ENCODE measurements around the gene SORCS2.

DNA sequence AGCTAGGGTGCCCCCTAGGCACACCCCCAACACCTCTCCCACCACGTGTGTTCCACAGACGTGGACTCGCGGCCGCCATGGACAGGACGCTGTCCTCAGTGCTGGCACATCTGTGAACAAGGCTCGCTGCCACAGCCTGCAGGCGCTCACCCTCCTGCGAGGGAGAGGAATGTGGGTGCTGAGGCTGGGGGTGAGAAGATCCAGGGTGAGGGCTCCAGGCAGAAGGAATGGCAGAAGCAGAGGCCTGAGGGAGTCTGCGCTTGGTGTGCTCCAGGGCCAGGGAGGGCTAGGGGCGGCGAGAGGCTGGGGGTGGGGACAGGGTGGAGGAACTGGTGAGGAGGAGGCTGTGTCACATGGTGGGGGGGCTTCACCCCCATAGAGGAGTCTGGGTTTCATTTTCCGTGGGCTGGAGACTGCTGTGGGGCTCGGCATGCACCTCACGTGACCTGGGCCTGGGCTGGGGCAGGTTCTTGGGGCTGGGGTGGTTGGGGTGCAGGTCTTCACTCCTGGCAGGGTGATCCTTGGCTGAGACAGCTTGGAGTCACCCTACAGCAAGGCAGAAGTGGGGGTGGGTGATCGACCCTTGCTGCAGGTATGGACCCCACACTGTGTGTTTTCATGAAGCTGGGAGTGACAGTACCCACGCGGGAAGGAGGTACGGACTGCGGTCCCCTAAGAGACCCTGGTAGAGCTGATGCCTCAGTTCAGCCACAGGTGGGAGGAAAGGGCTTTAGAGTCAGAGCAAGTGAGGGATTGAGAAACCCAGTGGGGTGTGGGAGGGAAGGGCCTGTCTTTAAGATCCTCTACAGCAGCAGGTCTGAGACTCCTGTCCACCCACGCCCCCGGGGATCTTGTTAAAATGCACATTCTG is 138.7 kb downstream of the SORCS2 start:
- TF ChIP-seq POLR2A (IDR thresholded peaks at IDR 0.05; ENCODE audit: low read length) = no peak
- no peak for TF ChIP-seq GATA1 (IDR thresholded peaks at IDR 0.05; ENCODE audit: low read depth, low read length)
